Psoas muscle (tissue), 8 donors: ENCODE measurements around the gene SGK2. TPM values are rescaled to one million over a fixed set of nuclear protein-coding genes. Genes with fewer than 3 reads are reported as not detected.

ENCODE experiments used
- ATAC-seq, 4 donors: fragments of 200-7000 bp; cut with Tn5 transposase; one replicate each; pipeline ENCODE4 v1.9.1; 2020; ENCODE audit warnings: moderate library complexity in 3 of 4, mild to moderate bottlenecking in 2 of 4
- DNase-seq, 2 donors: peaks; one replicate each; pipeline ENCODE4 v3.0.0-alpha.2; 2020
- H3K27ac ChIP-seq: fragments of 200-600 bp; one replicate; pipeline ENCODE4 v1.8.0; 2022
- H3K27me3 ChIP-seq, 3 donors: fragments of 200-600 bp in 1 of 3; one replicate each; pipeline versions ENCODE4 v1.6.1 to v1.8.0; 2013 to 2022; ENCODE audit warnings: low read length in 2 of 3, mild to moderate bottlenecking in 2 of 3, moderate library complexity in 1 of 3; ENCODE audit not compliant: insufficient read depth in 3 of 3
- H3K36me3 ChIP-seq, 2 donors: fragments of 200-600 bp in 1 of 2; one replicate each; pipeline versions ENCODE4 v1.6.1 to v1.8.0; 2013 to 2022; ENCODE audit warnings: low read depth in 1 of 2, mild to moderate bottlenecking in 1 of 2, moderate library complexity in 1 of 2; ENCODE audit not compliant: insufficient read depth in 1 of 2
- H3K4me1 ChIP-seq: fragments of 200-600 bp; one replicate; pipeline ENCODE4 v1.8.0; 2022
- H3K4me3 ChIP-seq: fragments of 200-600 bp; one replicate; pipeline ENCODE4 v1.8.0; 2022; ENCODE audit warnings: mild to moderate bottlenecking
- H3K9me3 ChIP-seq: fragments of 200-600 bp; one replicate; pipeline ENCODE4 v1.8.0; 2022
- WGBS, 3 donors: extraction: QIAGEN DNeasy Blood & Tissue Kit; methylation state at CpG; one replicate each; pipeline versions ENCODE4 v1.1.6 to v1.1.7; 2013; 5-methylcytosine and 5-hydroxymethylcytosine counted together
- intact Hi-C, 2 donors: fragments of 100-400 bp; cut with DNase I; formaldehyde crosslinking; loops; one replicate each; pipeline versions ENCODE4 v1.11.0 to v1.14.2; 2022
- polyA plus RNA-seq, 3 donors: library from polyadenylated mRNA; stranded (reverse); fragments of 200-250 nt; gene quantifications; one replicate each; pipeline ENCODE4 v1.2.3, GENCODE V29; 2013
- total RNA-seq, 4 donors: library from RNA; stranded (reverse); fragmentation: NEBNext Ultra II Directional in 2 of 4; extraction: Animal tissue kit (Norgen Biotek cat#: 25700) in 2 of 4; gene quantifications; one replicate each; pipeline versions ENCODE4 v1.2.1 to v1.2.4, GENCODE V29; 2021 to 2023
- TF ChIP-seq, protein P1 (sequence below): fragments of 200-600 bp; IDR thresholded peaks from one replicate; pipeline ENCODE4 v1.8.0; 2022; ENCODE audit warnings: antibody characterized with exemption
- donor health status: healthy with polysubstance abuse.
- donor health status: DM: no; HTN: no; CAD: no; lungs with moderate emphysema.
- donor health status: Bipolar disorder and iron deficiency.
- donor health status: healthy.
- donor health status: DM: yes; HTN: yes; CAD: no.
- donor health status: DM: no; HTN: no; CAD: no.
- donor health status: DM: no; HTN: no; CAD: no.
- donor health status: DM: yes; HTN: yes; CAD: no.

SGK2 gene
- total and polyA plus RNA-seq, 7 donors, result 0.04 to 0.53 (median 0.14) TPM; not detected in 3

DNA sequence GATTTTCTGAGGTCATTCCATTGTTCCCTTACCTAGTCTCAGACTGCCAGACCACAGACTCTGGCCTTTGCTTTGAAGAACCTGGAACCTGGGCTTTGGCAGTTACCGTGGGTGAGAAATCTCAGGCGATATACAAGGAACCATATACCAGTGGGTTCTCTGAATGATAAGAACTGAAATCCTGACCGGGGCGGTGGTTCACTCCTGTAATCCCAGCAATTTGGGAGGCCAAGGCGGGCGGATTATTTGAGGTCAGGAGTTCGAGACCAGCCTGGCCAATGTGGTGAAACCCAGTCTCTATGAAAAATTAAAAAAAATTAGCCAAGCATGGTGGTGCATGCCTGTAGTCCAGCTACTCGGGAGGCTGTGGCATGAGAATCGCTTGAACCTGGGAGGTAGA, 14.3 kb upstream of the SGK2 start:
- 87 to 89% (median 89%) methylated on average over 9 of the region's 9 CpGs for WGBS, 3 donors
- H3K36me3 ChIP-seq, result peaks cover 0 to 60% of the 10 kb centered on the region in 2 donors
- no peak overlapping the region for H3K4me3 ChIP-seq
- no peak overlapping the region for H3K27ac ChIP-seq
- H3K27me3 ChIP-seq, result no peaks in the 10 kb centered on the region
- intact Hi-C loops, result no loop called here
- ATAC-seq (no peak), DNase-seq (no peak)
- no peaks in the 10 kb centered on the region for H3K4me1 ChIP-seq
- no peaks in the 10 kb centered on the region for H3K9me3 ChIP-seq
- TF ChIP-seq, protein P1, sequence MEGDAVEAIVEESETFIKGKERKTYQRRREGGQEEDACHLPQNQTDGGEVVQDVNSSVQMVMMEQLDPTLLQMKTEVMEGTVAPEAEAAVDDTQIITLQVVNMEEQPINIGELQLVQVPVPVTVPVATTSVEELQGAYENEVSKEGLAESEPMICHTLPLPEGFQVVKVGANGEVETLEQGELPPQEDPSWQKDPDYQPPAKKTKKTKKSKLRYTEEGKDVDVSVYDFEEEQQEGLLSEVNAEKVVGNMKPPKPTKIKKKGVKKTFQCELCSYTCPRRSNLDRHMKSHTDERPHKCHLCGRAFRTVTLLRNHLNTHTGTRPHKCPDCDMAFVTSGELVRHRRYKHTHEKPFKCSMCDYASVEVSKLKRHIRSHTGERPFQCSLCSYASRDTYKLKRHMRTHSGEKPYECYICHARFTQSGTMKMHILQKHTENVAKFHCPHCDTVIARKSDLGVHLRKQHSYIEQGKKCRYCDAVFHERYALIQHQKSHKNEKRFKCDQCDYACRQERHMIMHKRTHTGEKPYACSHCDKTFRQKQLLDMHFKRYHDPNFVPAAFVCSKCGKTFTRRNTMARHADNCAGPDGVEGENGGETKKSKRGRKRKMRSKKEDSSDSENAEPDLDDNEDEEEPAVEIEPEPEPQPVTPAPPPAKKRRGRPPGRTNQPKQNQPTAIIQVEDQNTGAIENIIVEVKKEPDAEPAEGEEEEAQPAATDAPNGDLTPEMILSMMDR, result no peak

DNA sequence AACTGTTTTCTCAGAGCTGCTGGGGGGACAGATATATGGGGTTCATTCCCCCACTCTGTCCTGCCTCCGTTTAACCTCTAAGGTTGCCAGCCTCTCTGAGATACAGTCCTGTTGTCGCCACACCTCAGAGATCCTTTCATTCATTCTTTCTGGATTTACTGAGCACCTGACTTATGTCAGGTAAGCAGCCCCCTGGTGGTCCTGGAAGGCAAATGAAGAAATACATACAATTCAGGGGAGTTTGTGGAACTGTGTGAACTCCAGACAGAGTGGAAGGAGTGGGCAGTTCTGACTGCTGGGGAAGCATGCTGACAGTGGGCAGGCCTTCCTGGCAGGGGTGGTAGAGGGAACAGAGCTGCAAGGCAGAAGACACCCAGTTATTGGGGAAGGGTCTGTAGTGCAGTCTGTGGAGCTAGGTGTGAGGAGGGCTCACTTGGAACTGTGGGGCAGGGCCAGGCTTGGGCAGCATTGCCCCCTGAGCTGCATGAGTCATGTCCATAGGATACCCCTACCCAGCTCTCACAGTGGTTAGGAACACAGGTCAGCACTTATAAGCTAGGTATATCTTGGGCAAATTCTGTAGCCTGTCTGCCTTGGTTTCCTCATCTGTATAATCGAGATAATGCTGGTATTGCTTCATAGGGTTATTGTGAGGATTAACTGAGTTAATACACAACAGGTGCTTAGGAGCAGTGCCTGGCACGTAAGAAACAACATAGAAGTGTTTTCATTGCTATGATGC, 12.8 kb upstream of the SGK2 start:
- Histone ChIP-seq H3K9me3 (no peaks in the 10 kb centered on the region), H3K4me1 (no peaks in the 10 kb centered on the region), H3K36me3 (peaks cover 0 to 45% of the 10 kb centered on the region in 2 donors), H3K27me3 (no peaks in the 10 kb centered on the region), H3K27ac (no peak overlapping the region), H3K4me3 (no peak overlapping the region)
- intact Hi-C loops, result no loop called here
- 75 to 85% (median 78%) methylated on average over 4 of the region's 4 CpGs for WGBS, 3 donors
- TF ChIP-seq, protein P1, result no peak
- DNase-seq, result no peak
- no peak for ATAC-seq

DNA sequence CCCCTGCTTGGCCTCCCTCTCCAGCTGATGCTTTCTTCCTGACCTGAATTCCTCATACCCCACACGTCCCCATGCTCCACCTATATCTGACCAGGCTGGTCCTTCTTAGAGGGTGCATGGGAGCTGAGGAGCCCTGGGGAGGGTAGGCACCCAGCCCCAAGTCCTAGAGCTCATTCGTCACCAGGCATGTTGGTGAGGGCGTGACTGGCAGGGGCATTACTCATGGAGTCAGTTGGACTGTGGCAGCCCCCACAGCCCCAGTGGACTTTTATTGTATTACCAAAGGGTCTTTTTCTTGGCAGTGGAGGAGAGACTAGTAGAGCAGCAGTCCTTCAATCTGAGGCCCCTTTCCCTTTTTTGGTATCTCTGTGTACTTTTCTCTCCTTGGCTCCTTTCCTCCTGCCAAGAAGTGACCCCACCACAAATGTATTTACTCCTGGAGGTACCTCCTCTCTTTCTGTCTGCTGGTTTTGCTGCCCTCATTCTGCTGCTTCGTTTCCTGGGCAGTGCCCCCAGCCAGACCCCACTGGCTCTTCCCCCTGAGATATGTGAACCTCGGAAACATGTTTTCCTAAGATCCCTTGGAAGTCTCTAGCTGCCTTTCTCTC, 10.4 kb upstream of the SGK2 start:
- peaks cover 0 to 22% of the 10 kb centered on the region in 2 donors for H3K36me3 ChIP-seq
- TF ChIP-seq, protein P1, result no peak
- no peaks in the 10 kb centered on the region for H3K9me3 ChIP-seq
- intact Hi-C loops, result no loop called here
- ATAC-seq, result no peak
- WGBS, 3 donors, result 53 to 60% (median 57%) methylated on average over 5 of the region's 5 CpGs
- H3K4me1 ChIP-seq, result no peaks in the 10 kb centered on the region
- no peak overlapping the region for H3K27ac ChIP-seq
- DNase-seq, result no peak
- H3K4me3 ChIP-seq, result no peak overlapping the region
- no peaks in the 10 kb centered on the region for H3K27me3 ChIP-seq

DNA sequence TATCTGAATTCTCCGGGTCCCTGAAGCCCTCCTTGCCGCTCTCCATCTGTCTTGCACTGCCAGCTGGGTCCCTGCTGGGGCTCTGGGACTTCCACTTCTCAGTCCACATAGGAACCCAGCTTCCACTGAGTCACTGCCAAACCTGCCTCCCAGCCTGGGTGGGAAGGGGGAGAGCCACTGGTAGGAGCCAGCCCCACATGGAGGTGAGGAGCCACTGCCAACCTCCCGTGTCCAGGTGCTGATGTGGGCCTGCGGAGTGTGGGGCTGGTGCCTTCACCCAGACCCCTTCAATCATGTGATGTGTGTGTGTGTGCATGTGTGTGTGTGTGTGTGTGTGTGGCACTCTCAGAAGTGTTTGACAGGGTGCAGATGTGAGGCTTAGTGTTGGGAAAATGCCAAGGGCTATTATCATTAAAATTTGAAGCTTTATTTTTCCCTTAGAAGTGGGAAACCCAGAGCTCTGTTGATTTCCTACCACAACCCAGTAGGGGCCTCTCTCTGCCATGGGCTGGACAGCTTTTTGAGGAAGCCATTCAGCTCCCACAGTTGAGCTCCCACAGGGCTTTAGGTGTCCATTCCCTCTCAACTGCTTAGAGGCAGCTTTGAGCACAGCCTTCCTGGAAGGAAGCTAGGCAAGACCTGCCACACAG, 9.3 kb upstream of the SGK2 start:
- Histone ChIP-seq H3K9me3 (no peaks in the 10 kb centered on the region), H3K27ac (no peak overlapping the region), H3K36me3 (peaks cover 0 to 10% of the 10 kb centered on the region in 2 donors), H3K4me3 (no peak overlapping the region), H3K4me1 (no peaks in the 10 kb centered on the region), H3K27me3 (no peaks in the 10 kb centered on the region)
- DNase-seq, result no peak
- no peak for ATAC-seq
- intact Hi-C loops, result no loop called here
- TF ChIP-seq, protein P1, result no peak
- 85 to 90% (median 86%) methylated on average over 4 of the region's 4 CpGs for WGBS, 3 donors
